Left lung (tissue), 10 donors: ENCODE results near the gene ZMYND8. TPM values are rescaled to one million over a fixed set of nuclear protein-coding genes. Genes with fewer than 3 reads are reported as not detected.

ENCODE experiments used
- ATAC-seq: fragments of 200-7000 bp; cut with Tn5 transposase; one replicate; pipeline ENCODE4 v1.9.1; 2020; ENCODE audit warnings: moderate library complexity
- DNase-seq, 4 donors: peaks; one replicate each; pipeline ENCODE4 v3.0.0-alpha.2; 2013 to 2020
- H3K27ac ChIP-seq, 2 donors: fragments of 200-600 bp; sonication (generic) in 1 of 2; one replicate each; pipeline versions ENCODE4 v1.5.0 to v1.8.0; 2020 to 2021
- H3K27me3 ChIP-seq, 2 donors: fragments of 200-600 bp; sonication (generic) in 1 of 2; one replicate each; pipeline versions ENCODE4 v1.5.0 to v1.8.0; 2020 to 2021
- H3K36me3 ChIP-seq, 2 donors: fragments of 200-600 bp; sonication (generic) in 1 of 2; one replicate each; pipeline versions ENCODE4 v1.5.0 to v1.8.0; 2020 to 2021
- H3K4me1 ChIP-seq, 2 donors: fragments of 200-600 bp; one replicate each; pipeline ENCODE4 v1.8.0; 2021
- H3K4me3 ChIP-seq, 2 donors: fragments of 200-600 bp; sonication (generic) in 1 of 2; one replicate each; pipeline versions ENCODE4 v1.5.0 to v1.8.0; 2020 to 2021; ENCODE audit warnings: mild to moderate bottlenecking in 1 of 2
- H3K9me3 ChIP-seq, 2 donors: fragments of 200-600 bp; sonication (generic) in 1 of 2; one replicate each; pipeline versions ENCODE4 v1.5.0 to v1.8.0; 2020 to 2021
- CTCF ChIP-seq, 2 donors: fragments of 200-600 bp; sonication (generic) in 1 of 2; IDR thresholded peaks; one replicate each; pipeline versions ENCODE4 v1.5.0 to v1.8.0; 2021; ENCODE audit warnings: antibody characterized with exemption in 2 of 2
- intact Hi-C, 2 donors: fragments of 100-400 bp; cut with DNase I; formaldehyde crosslinking; loops; one replicate each; pipeline versions ENCODE4 v1.11.2 to v1.14.2; 2022
- polyA plus RNA-seq, 6 donors: library from polyadenylated mRNA; unstranded; fragments of 120-200 nt; gene quantifications; one replicate each; pipeline ENCODE4 v1.2.1, GENCODE V29; 2013; ENCODE audit not compliant: insufficient read length in 6 of 6
- total RNA-seq, 2 donors: library from RNA; stranded (reverse); fragmentation: NEBNext Ultra II Directional; extraction: Animal tissue kit (Norgen Biotek cat#: 25700); gene quantifications; one replicate each; pipeline ENCODE4 v1.2.1, GENCODE V29; 2021
- donor health status: DM: no; HTN: yes; CAD: no.
- donor health status: DM: no; HTN: no; CAD: no.

The ZMYND8 gene
- total and polyA plus RNA-seq, 8 donors, result 38.9 to 50.8 (median 42.4) TPM

GRCh38 chr20:47361057-47361915, 4.8 kb upstream of the ZMYND8 start:
- Histone ChIP-seq H3K4me1 (peaks cover 50 to 68% of the 10 kb centered on the region in 2 donors), H3K36me3 (no peaks in the 10 kb centered on the region), H3K27me3 (no peaks in the 10 kb centered on the region), H3K27ac (peak overlapping the region; percentile 95 to 98), H3K4me3 (no peak overlapping the region), H3K9me3 (no peaks in the 10 kb centered on the region)
- no peak for TF ChIP-seq CTCF (IDR thresholded peaks at IDR 0.05)
- no peak for DNase-seq
- ATAC-seq, result no peak
- intact Hi-C loops, result no loop called here

- peaks cover 58 to 76% of the 10 kb centered on the region in 2 donors for H3K4me1 ChIP-seq
- no peak for TF ChIP-seq CTCF (IDR thresholded peaks at IDR 0.05)
- peak overlapping the region; percentile 95 to 98 for H3K27ac ChIP-seq
- H3K27me3 ChIP-seq, result no peaks in the 10 kb centered on the region
- no peaks in the 10 kb centered on the region for H3K9me3 ChIP-seq
- peak; percentile 16 for ATAC-seq
- intact Hi-C loops, result no loop called here
- no peaks in the 10 kb centered on the region for H3K36me3 ChIP-seq
- DNase-seq, result peak in 3 of 4 donors; percentile 76 to 90 (median 82)
- no peak overlapping the region for H3K4me3 ChIP-seq
Measured at GRCh38 chr20:47360297-47361056, 4.0 kb upstream of the ZMYND8 start.

GRCh38 chr20:47359530-47360296, 3.2 kb upstream of the ZMYND8 start:
- Histone ChIP-seq H3K4me1 (peaks cover 65 to 84% of the 10 kb centered on the region in 2 donors), H3K27me3 (no peaks in the 10 kb centered on the region), H3K27ac (peak overlapping the region; percentile 95 to 98), H3K36me3 (no peaks in the 10 kb centered on the region), H3K4me3 (no peak overlapping the region), H3K9me3 (no peaks in the 10 kb centered on the region)
- no peak for TF ChIP-seq CTCF (IDR thresholded peaks at IDR 0.05)
- DNase-seq (no peak), ATAC-seq (no peak)
- intact Hi-C loops, result no loop called here

- peak overlapping the region in 1 of 2 donors; percentile 7 for H3K4me3 ChIP-seq
- peaks cover 74 to 92% of the 10 kb centered on the region in 2 donors for H3K4me1 ChIP-seq
- no peaks in the 10 kb centered on the region for H3K9me3 ChIP-seq
- H3K36me3 ChIP-seq, result no peaks in the 10 kb centered on the region
- DNase-seq (peak in 3 of 4 donors; percentile 76 to 87 (median 84)), ATAC-seq (peak; percentile 56)
- H3K27me3 ChIP-seq, result no peaks in the 10 kb centered on the region
- TF ChIP-seq CTCF (IDR thresholded peaks at IDR 0.05), result no peak
- H3K27ac ChIP-seq, result peak overlapping the region; percentile 95 to 98
- intact Hi-C loops, result no loop called here
Measured at GRCh38 chr20:47358672-47359529, 2.4 kb upstream of the ZMYND8 start.
